B cell (primary cell): Measurements from ENCODE around the gene LHPP. TPM values are rescaled to one million over a fixed set of nuclear protein-coding genes. Genes with fewer than 3 reads are reported as not detected.

Experiments
- ATAC-seq: fragments of 200-7000 bp; cut with Tn5 transposase; one replicate; pipeline ENCODE4 v1.10.0; 2021; ENCODE audit warnings: low read depth, mild to moderate bottlenecking, moderate number of reproducible peaks, moderate library complexity
- CTCF ChIA-PET: fragments of 350-600 bp; sonication (Branson Sonifier 250); formaldehyde crosslinking; loops from one replicate; lab custom pipeline; 2021; ENCODE audit warnings: antibody characterized with exemption, inconsistent platforms; lab: Charles Lee
- POLR2A ChIA-PET: fragments of 350-600 bp; sonication (Branson Sonifier 250); formaldehyde crosslinking; loops from one replicate; lab custom pipeline; 2021; ENCODE audit warnings: antibody characterized with exemption; lab: Charles Lee
- DNase-seq: peaks from one replicate; pipeline ENCODE4 v3.0.0; 2013
- H2AFZ ChIP-seq: 2 replicates; pipeline ENCODE4 v1.6.1; 2012; ENCODE audit warnings: mild to moderate bottlenecking, low read depth, low read length; ENCODE audit not compliant: insufficient read depth, poor library complexity, severe bottlenecking
- H3K27ac ChIP-seq, 2 donors: 1 replicate in 1 of 2; 2 replicates in 1 of 2; pipeline ENCODE4 v1.5.1; 2012 to 2013; ENCODE audit warnings: low read length in 2 of 2, mild to moderate bottlenecking in 2 of 2, moderate library complexity in 1 of 2
- H3K27me3 ChIP-seq, 4 experiments: fragments of 200-600 bp in 1 of 4; sonication (generic) in 1 of 4; replicated peaks in 1 of 4; 1 replicate in 2 of 4; 2 replicates in 2 of 4; pipeline versions ENCODE4 v1.6.1 to v1.7.0; 2013 to 2016; ENCODE audit warnings: low read length in 3 of 4, mild to moderate bottlenecking in 2 of 4, mixed read lengths in 1 of 4, moderate library complexity in 1 of 4; ENCODE audit not compliant: insufficient read depth in 4 of 4, control insufficient read depth in 3 of 4; ENCODE audit errors: control extremely low read depth in 1 of 4
- H3K36me3 ChIP-seq, 2 experiments: replicated peaks in 1 of 2; 1 replicate in 1 of 2; 2 replicates in 1 of 2; pipeline versions ENCODE4 v1.6.1 to v1.7.1; 2013; ENCODE audit warnings: low read length in 1 of 2; ENCODE audit not compliant: insufficient read depth in 2 of 2, control insufficient read depth in 1 of 2; ENCODE audit errors: control extremely low read depth in 1 of 2, extremely low read depth in 1 of 2
- H3K4me1 ChIP-seq, 2 donors: fragments of 200-600 bp in 1 of 2; sonication (generic) in 1 of 2; 1 replicate in 1 of 2; 2 replicates in 1 of 2; pipeline versions ENCODE4 v1.5.1 to v1.6.1; 2013 to 2017; ENCODE audit warnings: low read length in 2 of 2; ENCODE audit not compliant: control insufficient read depth in 2 of 2, insufficient read depth in 2 of 2
- H3K4me2 ChIP-seq: replicated peaks from 2 replicates; pipeline ENCODE3; 2012; ENCODE audit warnings: mild to moderate bottlenecking, low read depth, low read length; ENCODE audit not compliant: poor library complexity, severe bottlenecking
- H3K4me3 ChIP-seq, 5 experiments: fragments of 200-600 bp in 1 of 5; sonication (generic) in 1 of 5; 1 replicate in 3 of 5; 2 replicates in 2 of 5; pipeline versions ENCODE4 v1.5.1 to v1.7.0; 2011 to 2016; ENCODE audit warnings: low read length in 4 of 5, mild to moderate bottlenecking in 4 of 5, low read depth in 2 of 5, control low read depth in 1 of 5, moderate library complexity in 1 of 5; ENCODE audit not compliant: insufficient read depth in 1 of 5; ENCODE audit errors: control extremely low read depth in 1 of 5, extremely low read depth in 1 of 5
- H3K79me2 ChIP-seq: fragments of 200-600 bp; sonication (generic); one replicate; pipeline ENCODE4 v1.6.0; 2016; ENCODE audit warnings: low read length; ENCODE audit not compliant: control insufficient read depth, insufficient read depth
- H3K9ac ChIP-seq: fragments of 200-600 bp; sonication (generic); 2 replicates; pipeline ENCODE4 v1.6.1; 2017; ENCODE audit warnings: mild to moderate bottlenecking, low read length, moderate library complexity
- H3K9me3 ChIP-seq, 3 donors: one replicate each; pipeline versions ENCODE4 v1.6.1 to v1.7.1; 2013; ENCODE audit warnings: low read length in 2 of 3; ENCODE audit not compliant: control insufficient read depth in 2 of 3, insufficient read depth in 1 of 3; ENCODE audit errors: control extremely low read depth in 1 of 3
- H4K20me1 ChIP-seq: 2 replicates; pipeline ENCODE4 v1.6.0; 2012; ENCODE audit warnings: mild to moderate bottlenecking, low read length; ENCODE audit not compliant: insufficient read depth, control insufficient read depth, poor library complexity, severe bottlenecking
- H3K27ac Mint-ChIP-seq: one replicate; pipeline ENCODE4 v1.8.0; 2021; ENCODE audit warnings: mixed read lengths
- H3K27me3 Mint-ChIP-seq: one replicate; pipeline ENCODE4 v1.8.0; 2021; ENCODE audit warnings: mixed read lengths
- H3K4me1 Mint-ChIP-seq: one replicate; pipeline ENCODE4 v1.8.0; 2021; ENCODE audit warnings: mixed read lengths
- H3K4me3 Mint-ChIP-seq: one replicate; pipeline ENCODE4 v1.8.0; 2021; ENCODE audit warnings: mixed read lengths
- H3K9me3 Mint-ChIP-seq: one replicate; pipeline ENCODE4 v1.8.0; 2022; ENCODE audit warnings: mixed read lengths; ENCODE audit not compliant: insufficient read depth
- EZH2 ChIP-seq: IDR thresholded peaks from 2 replicates; pipeline ENCODE4 v1.6.1; 2012; ENCODE audit warnings: borderline replicate concordance, low read depth, mild to moderate bottlenecking, moderate library complexity, low read length; ENCODE audit not compliant: insufficient read depth, poor library complexity, severe bottlenecking
- WGBS: methylation state at CpG from one replicate; pipeline ENCODE4 v1.1.5; 2013; ENCODE audit warnings: missing lambda C conversion rate; ENCODE audit not compliant: insufficient coverage; 5-methylcytosine and 5-hydroxymethylcytosine counted together
- intact Hi-C: fragments of 100-400 bp; cut with micrococcal nuclease; formaldehyde crosslinking; loops from one replicate; pipeline ENCODE4 v1.10.0; 2022
- polyA plus RNA-seq: library from polyadenylated mRNA; depleted of rRNA; stranded (reverse); fragments of >200 nt; gene quantifications from 2 replicates; pipeline ENCODE4 v1.2.3, GENCODE V29; 2012
- total RNA-seq, 2 donors: library from RNA; stranded (reverse); fragments of 120-200 nt in 1 of 2; gene quantifications; 1 replicate in 1 of 2; 2 replicates in 1 of 2; pipeline versions ENCODE4 v1.2.3 to v1.2.4, GENCODE V29; 2013 to 2022
- TF ChIP-seq, protein P1 (sequence below): fragments of 200-600 bp; IDR thresholded peaks from one replicate; pipeline ENCODE4 v1.8.0; 2022; ENCODE audit warnings: antibody characterized with exemption, mild to moderate bottlenecking

The LHPP gene
- total and polyA plus RNA-seq, 2 donors (not counting 1 experiment from before 2014, with no cell fraction given): 60.2 to 83.5 TPM

- Histone ChIP-seq H3K27ac (peak overlapping the region; percentile 57 to 92), H3K4me1 (peaks cover 94 to 100% of the 10 kb centered on the region in 2 donors)
- peak overlapping the region; percentile 92 for H3K27ac Mint-ChIP-seq
Measured at GRCh38 chr10:124651402-124651891, 189.8 kb downstream of the LHPP start.

GRCh38 chr10:124652200-124652599, 190.6 kb downstream of the LHPP start:
- no peaks in the 10 kb centered on the region for H3K27me3 ChIP-seq

More at GRCh38 chr10:124651402-124651891, 189.8 kb downstream of the LHPP start:
- Histone ChIP-seq H3K79me2 (peaks cover 100% of the 10 kb centered on the region), H3K4me2 (peak overlapping the region; percentile 73), H3K27me3 (no peaks in the 10 kb centered on the region), H4K20me1 (peaks cover 62% of the 10 kb centered on the region), H3K9ac (peak overlapping the region; percentile 29), H3K4me3 (no peak overlapping the region), H3K36me3 (peaks cover 0 to 64% of the 10 kb centered on the region in 2 experiments), H2AFZ (no peak overlapping the region), H3K9me3 (no peaks in the 10 kb centered on the region)
- TF ChIP-seq EZH2: no peak
- TF ChIP-seq, protein P1, sequence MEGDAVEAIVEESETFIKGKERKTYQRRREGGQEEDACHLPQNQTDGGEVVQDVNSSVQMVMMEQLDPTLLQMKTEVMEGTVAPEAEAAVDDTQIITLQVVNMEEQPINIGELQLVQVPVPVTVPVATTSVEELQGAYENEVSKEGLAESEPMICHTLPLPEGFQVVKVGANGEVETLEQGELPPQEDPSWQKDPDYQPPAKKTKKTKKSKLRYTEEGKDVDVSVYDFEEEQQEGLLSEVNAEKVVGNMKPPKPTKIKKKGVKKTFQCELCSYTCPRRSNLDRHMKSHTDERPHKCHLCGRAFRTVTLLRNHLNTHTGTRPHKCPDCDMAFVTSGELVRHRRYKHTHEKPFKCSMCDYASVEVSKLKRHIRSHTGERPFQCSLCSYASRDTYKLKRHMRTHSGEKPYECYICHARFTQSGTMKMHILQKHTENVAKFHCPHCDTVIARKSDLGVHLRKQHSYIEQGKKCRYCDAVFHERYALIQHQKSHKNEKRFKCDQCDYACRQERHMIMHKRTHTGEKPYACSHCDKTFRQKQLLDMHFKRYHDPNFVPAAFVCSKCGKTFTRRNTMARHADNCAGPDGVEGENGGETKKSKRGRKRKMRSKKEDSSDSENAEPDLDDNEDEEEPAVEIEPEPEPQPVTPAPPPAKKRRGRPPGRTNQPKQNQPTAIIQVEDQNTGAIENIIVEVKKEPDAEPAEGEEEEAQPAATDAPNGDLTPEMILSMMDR: no peak
- intact Hi-C loops: no loop called here
- H3K4me3 Mint-ChIP-seq: peak overlapping the region; percentile 59
- no peaks in the 10 kb centered on the region for H3K27me3 Mint-ChIP-seq
- peak; percentile 11 for ATAC-seq
- no peaks in the 10 kb centered on the region for H3K9me3 Mint-ChIP-seq
- no peak for DNase-seq
- ChIA-PET CTCF (interaction anchor here (0.8 to 8.3 kb wide), 7 partner anchors 8 to 117 kb away, joined by 3 to 58 read pairs (median 7); no protein-coding TSS in a partner anchor), POLR2A (no interaction called here)
- peaks cover 95% of the 10 kb centered on the region for H3K4me1 Mint-ChIP-seq
- WGBS: 71% methylated on average over 14 of the region's 14 CpGs

More at GRCh38 chr10:124652200-124652599, 190.6 kb downstream of the LHPP start:
- H2AFZ ChIP-seq: no peak overlapping the region
- no peak overlapping the region for H3K9ac ChIP-seq
- H4K20me1 ChIP-seq: peaks cover 62% of the 10 kb centered on the region
- 73% methylated on average over 5 of the region's 5 CpGs for WGBS
- H3K9me3 ChIP-seq: no peaks in the 10 kb centered on the region
- DNase-seq: no peak
- H3K36me3 ChIP-seq: peaks cover 1 to 65% of the 10 kb centered on the region in 2 experiments
- Mint-ChIP-seq H3K27me3 (no peaks in the 10 kb centered on the region), H3K9me3 (no peaks in the 10 kb centered on the region), H3K4me1 (peaks cover 91% of the 10 kb centered on the region), H3K27ac (peak overlapping the region; percentile 92), H3K4me3 (peak overlapping the region; percentile 59)
- ChIA-PET POLR2A (interaction anchor here (1.1 kb wide), 1 partner anchor 10 kb away, joined by 3 read pairs; no protein-coding TSS in a partner anchor), CTCF (interaction anchor here (0.9 to 1.4 kb wide), 2 partner anchors 53 to 67 kb away, joined by 3 to 9 read pairs; no protein-coding TSS in a partner anchor)
- ATAC-seq: no peak
- H3K27ac ChIP-seq: peak overlapping the region; percentile 57 to 92
- TF ChIP-seq, protein P1: no peak
- TF ChIP-seq EZH2: no peak
- peaks cover 88 to 95% of the 10 kb centered on the region in 2 donors for H3K4me1 ChIP-seq
- peaks cover 96% of the 10 kb centered on the region for H3K79me2 ChIP-seq
- intact Hi-C loops: no loop called here
- H3K4me2 ChIP-seq: peak overlapping the region; percentile 73
- H3K4me3 ChIP-seq: no peak overlapping the region
